WTC11 (cell line): ENCODE measurements around the gene IGSF11. TPM values are rescaled to one million over a fixed set of nuclear protein-coding genes. Genes with fewer than 3 reads are reported as not detected.

ENCODE experiments used
- ATAC-seq: fragments of 200-7000 bp; cut with Tn5 transposase; 2 replicates; pipeline ENCODE4 v1.10.0; 2021; ENCODE audit warnings: mild to moderate bottlenecking, moderate library complexity
- CTCF ChIA-PET: fragments of 300-600 bp; sonication (Branson Sonifier 250); formaldehyde crosslinking; loops from one replicate; lab custom pipeline; 2021; ENCODE audit warnings: antibody characterized with exemption; lab: Charles Lee
- POLR2A ChIA-PET: fragments of 350-600 bp; sonication (Branson Sonifier 250); formaldehyde crosslinking; loops from one replicate; lab custom pipeline; 2021; ENCODE audit warnings: antibody characterized with exemption; lab: Charles Lee
- DNase-seq: peaks from one replicate; pipeline ENCODE4 v3.0.0; 2021; ENCODE audit warnings: low spot score
- H3K27ac Mint-ChIP-seq: 2 replicates; pipeline ENCODE4 v1.8.0; 2021; ENCODE audit warnings: mixed read lengths
- H3K27me3 Mint-ChIP-seq: 2 replicates; pipeline ENCODE4 v1.8.0; 2021; ENCODE audit warnings: low read depth, mild to moderate bottlenecking, moderate library complexity, mixed read lengths
- H3K36me3 Mint-ChIP-seq: 2 replicates; pipeline ENCODE4 v1.8.0; 2021; ENCODE audit warnings: mixed read lengths
- H3K4me1 Mint-ChIP-seq: 2 replicates; pipeline ENCODE4 v1.8.0; 2022; ENCODE audit warnings: mixed read lengths
- H3K4me3 Mint-ChIP-seq: 2 replicates; pipeline ENCODE4 v1.8.0; 2021; ENCODE audit warnings: mild to moderate bottlenecking, moderate library complexity, mixed read lengths
- H3K9me3 Mint-ChIP-seq: 2 replicates; pipeline ENCODE4 v1.8.0; 2021; ENCODE audit warnings: mixed read lengths
- CTCF ChIP-seq: fragments of 200-600 bp; IDR thresholded peaks from 2 replicates; pipeline ENCODE4 v1.8.0; 2022; ENCODE audit warnings: antibody characterized with exemption
- E2F5 ChIP-seq: sonication (generic); formaldehyde crosslinking; IDR thresholded peaks from 2 replicates; pipeline ENCODE4 v1.8.1; 2022; ENCODE audit warnings: mild to moderate bottlenecking, moderate library complexity, missing genetic modification reagents
- EMX1 ChIP-seq: fragments of 250-450 bp; sonication (Bioruptor Pico); IDR thresholded peaks from 2 replicates; pipeline ENCODE4 v1.8.0; 2021; ENCODE audit warnings: mild to moderate bottlenecking
- FOXJ3 ChIP-seq: sonication (generic); formaldehyde crosslinking; IDR thresholded peaks from 2 replicates; pipeline ENCODE4 v1.9.0; 2021; ENCODE audit warnings: missing genetic modification reagents, mild to moderate bottlenecking, borderline replicate concordance
- HMGXB4 ChIP-seq: sonication (generic); formaldehyde crosslinking; IDR thresholded peaks from 2 replicates; pipeline ENCODE4 v1.8.1; 2023; ENCODE audit warnings: mild to moderate bottlenecking, moderate library complexity, missing genetic modification reagents
- IRF2 ChIP-seq: sonication (generic); formaldehyde crosslinking; IDR thresholded peaks from 2 replicates; pipeline ENCODE4 v1.8.0; 2022; ENCODE audit warnings: low read depth, missing genetic modification reagents, borderline replicate concordance
- MLX ChIP-seq: sonication (generic); formaldehyde crosslinking; IDR thresholded peaks from 2 replicates; pipeline ENCODE4 v1.8.1; 2023; ENCODE audit warnings: mild to moderate bottlenecking, missing genetic modification reagents, moderate library complexity
- SOX15 ChIP-seq: fragments of 250-450 bp; sonication (Bioruptor Pico); IDR thresholded peaks from 2 replicates; pipeline ENCODE4 v1.9.0; 2021; ENCODE audit warnings: mild to moderate bottlenecking
- USF2 ChIP-seq: sonication (generic); formaldehyde crosslinking; IDR thresholded peaks from 2 replicates; pipeline ENCODE4 v1.8.1; 2023; ENCODE audit warnings: mild to moderate bottlenecking, missing genetic modification reagents, moderate library complexity
- ZNF532 ChIP-seq: fragments of 250-450 bp; sonication (Bioruptor Pico); IDR thresholded peaks from 2 replicates; pipeline ENCODE4 v1.9.0; 2021; ENCODE audit warnings: mild to moderate bottlenecking, borderline replicate concordance
- ZNF671 ChIP-seq: fragments of 250-450 bp; sonication (Bioruptor Pico); IDR thresholded peaks from 2 replicates; pipeline ENCODE4 v1.8.0; 2021; ENCODE audit warnings: mild to moderate bottlenecking
- total RNA-seq: library from RNA; stranded (reverse); gene quantifications from 3 replicates; pipeline ENCODE4 v1.2.3, GENCODE V29; 2021

Gene IGSF11
- total RNA-seq, 1 experiment from 2014 or later, result 1.6 TPM

GRCh38 chr3:118886708-118887107 lies 147.9 kb downstream of the IGSF11 start:
- no peak for ATAC-seq
- H3K27ac Mint-ChIP-seq, result no peak overlapping the region
- H3K4me3 Mint-ChIP-seq, result no peak overlapping the region
- H3K27me3 Mint-ChIP-seq, result no peaks in the 10 kb centered on the region
- CTCF ChIA-PET, result no interaction called here
- DNase-seq, result no peak
- no peak for TF ChIP-seq IRF2 (CRISPR knock-in tag)
- no peak for TF ChIP-seq EMX1
- no peak for TF ChIP-seq HMGXB4 (CRISPR knock-in tag)
- TF ChIP-seq E2F5, result no peak
- TF ChIP-seq USF2, result no peak
- POLR2A ChIA-PET, result no interaction called here
- H3K9me3 Mint-ChIP-seq, result no peaks in the 10 kb centered on the region
- H3K4me1 Mint-ChIP-seq, result 0 out of 2 replicates have a peak, but pooled peaks cover 2% of the 10 kb centered on the region
- H3K36me3 Mint-ChIP-seq, result no peaks in the 10 kb centered on the region

- H3K4me3 Mint-ChIP-seq, result no peak overlapping the region
- TF ChIP-seq FOXJ3 (CRISPR knock-in tag) (no peak), CTCF (peak; percentile 82)
- TF ChIP-seq, all 79 proteins: peak for 1
- no peaks in the 10 kb centered on the region for H3K27me3 Mint-ChIP-seq
- no peak overlapping the region for H3K27ac Mint-ChIP-seq
- H3K4me1 Mint-ChIP-seq, result 0 out of 2 replicates have a peak, but pooled peaks cover 2% of the 10 kb centered on the region
- ChIA-PET POLR2A (interaction anchor here (0.8 to 1.4 kb wide), 2 partner anchors 10 to 210 kb away, joined by 3 read pairs; no protein-coding TSS in a partner anchor), CTCF (interaction anchor here (0.6 to 5.0 kb wide), 40 partner anchors 8 to 675 kb away, joined by 3 to 235 read pairs (median 5); partner anchors contain the start of genes B4GALT4, IGSF11, TIMMDC1 and UPK1B)
- DNase-seq (peak; percentile 73), ATAC-seq (peak; percentile 78)
- no peaks in the 10 kb centered on the region for H3K9me3 Mint-ChIP-seq
- no peaks in the 10 kb centered on the region for H3K36me3 Mint-ChIP-seq
Observed at GRCh38 chr3:118884748-118885206, 149.9 kb downstream of the IGSF11 start.

GRCh38 chr3:118882353-118882947 lies 152.2 kb downstream of the IGSF11 start:
- DNase-seq (peak; percentile 77), ATAC-seq (peak; percentile 84)
- Mint-ChIP-seq H3K27me3 (no peaks in the 10 kb centered on the region), H3K36me3 (no peaks in the 10 kb centered on the region), H3K4me1 (0 out of 2 replicates have a peak, but pooled peaks cover 2% of the 10 kb centered on the region), H3K27ac (no peak overlapping the region), H3K9me3 (no peaks in the 10 kb centered on the region), H3K4me3 (no peak overlapping the region)
- TF ChIP-seq CTCF, result peak; percentile 71
- TF ChIP-seq SOX15 (CRISPR knock-in tag), result no peak
- TF ChIP-seq MLX (CRISPR knock-in tag), result no peak
- no peak for TF ChIP-seq ZNF532 (CRISPR knock-in tag)
- no peak for TF ChIP-seq ZNF671 (CRISPR knock-in tag)
- POLR2A ChIA-PET, result no interaction called here
- CTCF ChIA-PET, result interaction anchor here (0.8 to 5.0 kb wide), 22 partner anchors 10 to 885 kb away, joined by 3 to 235 read pairs (median 4); partner anchors contain the start of genes B4GALT4, IGSF11 and UPK1B
